Activated naive CD4-positive, alpha-beta T cell treated with anti-CD3 and anti-CD28 coated beads, Interleukin-2, amount 50 U/mL, for 24 hours (primary cell): ENCODE measurements around the gene LEF1.

Experiments used
- H3K27ac Mint-ChIP-seq: one replicate; pipeline ENCODE4 v1.8.0; 2021; ENCODE audit warnings: mild to moderate bottlenecking, mixed read lengths
- H3K27me3 Mint-ChIP-seq: one replicate; pipeline ENCODE4 v1.8.0; 2021; ENCODE audit warnings: mixed read lengths
- H3K36me3 Mint-ChIP-seq: one replicate; pipeline ENCODE4 v1.8.0; 2021; ENCODE audit warnings: mixed read lengths
- H3K4me1 Mint-ChIP-seq: one replicate; pipeline ENCODE4 v1.8.0; 2021; ENCODE audit warnings: mixed read lengths
- H3K4me3 Mint-ChIP-seq: one replicate; pipeline ENCODE4 v1.8.0; 2021; ENCODE audit warnings: mild to moderate bottlenecking, mixed read lengths
- H3K9me3 Mint-ChIP-seq: one replicate; pipeline ENCODE4 v1.8.0; 2021; ENCODE audit warnings: mixed read lengths

Gene LEF1

GRCh38 chr4:108094923-108095482 is 73.7 kb downstream of the LEF1 start:
- Mint-ChIP-seq H3K4me1 (peaks cover 90% of the 10 kb centered on the region), H3K27me3 (no peaks in the 10 kb centered on the region), H3K27ac (peak overlapping the region; percentile 98), H3K9me3 (no peaks in the 10 kb centered on the region), H3K36me3 (peaks cover 35% of the 10 kb centered on the region), H3K4me3 (peak overlapping the region; percentile 63)

GRCh38 chr4:108094131-108094530 is 74.6 kb downstream of the LEF1 start:
- Mint-ChIP-seq H3K4me3 (no peak overlapping the region), H3K27ac (peak overlapping the region; percentile 98)

GRCh38 chr4:108092288-108092687 is 76.4 kb downstream of the LEF1 start:
- peak overlapping the region; percentile 92 for H3K27ac Mint-ChIP-seq
- peaks cover 41% of the 10 kb centered on the region for H3K36me3 Mint-ChIP-seq
- peaks cover 92% of the 10 kb centered on the region for H3K4me1 Mint-ChIP-seq
- peak overlapping the region; percentile 48 for H3K4me3 Mint-ChIP-seq
- H3K27me3 Mint-ChIP-seq = no peaks in the 10 kb centered on the region
- no peaks in the 10 kb centered on the region for H3K9me3 Mint-ChIP-seq

More at GRCh38 chr4:108094131-108094530, 74.6 kb downstream of the LEF1 start:
- no peaks in the 10 kb centered on the region for H3K9me3 Mint-ChIP-seq
- H3K36me3 Mint-ChIP-seq = peaks cover 38% of the 10 kb centered on the region
- no peaks in the 10 kb centered on the region for H3K27me3 Mint-ChIP-seq
- H3K4me1 Mint-ChIP-seq = peaks cover 90% of the 10 kb centered on the region

- Mint-ChIP-seq H3K27me3 (no peaks in the 10 kb centered on the region), H3K4me3 (peak overlapping the region; percentile 43), H3K27ac (peak overlapping the region; percentile 91), H3K9me3 (no peaks in the 10 kb centered on the region), H3K36me3 (peaks cover 33% of the 10 kb centered on the region), H3K4me1 (peaks cover 86% of the 10 kb centered on the region)
Measured at GRCh38 chr4:108087293-108087967, 81.3 kb downstream of the LEF1 start.

- Mint-ChIP-seq H3K4me3 (peak overlapping the region; percentile 62), H3K4me1 (peaks cover 84% of the 10 kb centered on the region), H3K27ac (peak overlapping the region; percentile 85)
Measured at GRCh38 chr4:108081256-108081655, 87.5 kb downstream of the LEF1 start.

GRCh38 chr4:108080747-108081146 is 88.0 kb downstream of the LEF1 start:
- peaks cover 37% of the 10 kb centered on the region for H3K36me3 Mint-ChIP-seq
- H3K4me1 Mint-ChIP-seq = peaks cover 85% of the 10 kb centered on the region
- H3K4me3 Mint-ChIP-seq = peak overlapping the region; percentile 62
- H3K9me3 Mint-ChIP-seq = no peaks in the 10 kb centered on the region
- H3K27ac Mint-ChIP-seq = peak overlapping the region; percentile 85
- no peaks in the 10 kb centered on the region for H3K27me3 Mint-ChIP-seq

More at GRCh38 chr4:108081256-108081655, 87.5 kb downstream of the LEF1 start:
- Mint-ChIP-seq H3K27me3 (no peaks in the 10 kb centered on the region), H3K9me3 (no peaks in the 10 kb centered on the region), H3K36me3 (peaks cover 37% of the 10 kb centered on the region)

- H3K4me3 Mint-ChIP-seq = peak overlapping the region; percentile 2
- H3K9me3 Mint-ChIP-seq = no peaks in the 10 kb centered on the region
- H3K36me3 Mint-ChIP-seq = peaks cover 48% of the 10 kb centered on the region
- peaks cover 89% of the 10 kb centered on the region for H3K4me1 Mint-ChIP-seq
- peak overlapping the region; percentile 95 for H3K27ac Mint-ChIP-seq
- H3K27me3 Mint-ChIP-seq = no peaks in the 10 kb centered on the region
Measured at GRCh38 chr4:108078024-108078733, 90.6 kb downstream of the LEF1 start.

GRCh38 chr4:108072300-108072699 is 96.4 kb downstream of the LEF1 start:
- Mint-ChIP-seq H3K4me3 (peak overlapping the region; percentile 53), H3K4me1 (peaks cover 86% of the 10 kb centered on the region), H3K9me3 (no peaks in the 10 kb centered on the region), H3K27ac (peak overlapping the region; percentile 88), H3K36me3 (peaks cover 29% of the 10 kb centered on the region), H3K27me3 (no peaks in the 10 kb centered on the region)

- Mint-ChIP-seq H3K27ac (peak overlapping the region; percentile 95), H3K4me1 (peaks cover 87% of the 10 kb centered on the region), H3K9me3 (no peaks in the 10 kb centered on the region), H3K36me3 (peaks cover 26% of the 10 kb centered on the region), H3K27me3 (no peaks in the 10 kb centered on the region), H3K4me3 (peak overlapping the region; percentile 68)
Measured at GRCh38 chr4:108070775-108071174, 98.0 kb downstream of the LEF1 start.

GRCh38 chr4:108068442-108068841 is 100.3 kb downstream of the LEF1 start:
- no peaks in the 10 kb centered on the region for H3K27me3 Mint-ChIP-seq
- peaks cover 18% of the 10 kb centered on the region for H3K36me3 Mint-ChIP-seq
- no peaks in the 10 kb centered on the region for H3K9me3 Mint-ChIP-seq
- no peak overlapping the region for H3K4me3 Mint-ChIP-seq
- H3K27ac Mint-ChIP-seq = peak overlapping the region; percentile 87
- peaks cover 83% of the 10 kb centered on the region for H3K4me1 Mint-ChIP-seq

- H3K27ac Mint-ChIP-seq = peak overlapping the region; percentile 91
Measured at GRCh38 chr4:108060686-108061321, 107.9 kb downstream of the LEF1 start.

GRCh38 chr4:108060164-108060563 is 108.6 kb downstream of the LEF1 start:
- no peaks in the 10 kb centered on the region for H3K27me3 Mint-ChIP-seq
- no peaks in the 10 kb centered on the region for H3K9me3 Mint-ChIP-seq
- H3K4me3 Mint-ChIP-seq = no peak overlapping the region
- H3K27ac Mint-ChIP-seq = peak overlapping the region; percentile 91
- H3K36me3 Mint-ChIP-seq = peaks cover 28% of the 10 kb centered on the region
- peaks cover 92% of the 10 kb centered on the region for H3K4me1 Mint-ChIP-seq

More at GRCh38 chr4:108060686-108061321, 107.9 kb downstream of the LEF1 start:
- H3K36me3 Mint-ChIP-seq = peaks cover 28% of the 10 kb centered on the region
- H3K9me3 Mint-ChIP-seq = no peaks in the 10 kb centered on the region
- no peaks in the 10 kb centered on the region for H3K27me3 Mint-ChIP-seq
- H3K4me3 Mint-ChIP-seq = no peak overlapping the region
- H3K4me1 Mint-ChIP-seq = peaks cover 89% of the 10 kb centered on the region

GRCh38 chr4:108058685-108059440 is 109.9 kb downstream of the LEF1 start:
- H3K36me3 Mint-ChIP-seq = peaks cover 23% of the 10 kb centered on the region
- no peaks in the 10 kb centered on the region for H3K27me3 Mint-ChIP-seq
- H3K9me3 Mint-ChIP-seq = no peaks in the 10 kb centered on the region
- no peak overlapping the region for H3K4me3 Mint-ChIP-seq
- peak overlapping the region; percentile 91 for H3K27ac Mint-ChIP-seq
- peaks cover 92% of the 10 kb centered on the region for H3K4me1 Mint-ChIP-seq

- no peaks in the 10 kb centered on the region for H3K27me3 Mint-ChIP-seq
- H3K4me1 Mint-ChIP-seq = peaks cover 96% of the 10 kb centered on the region
- peaks cover 14% of the 10 kb centered on the region for H3K36me3 Mint-ChIP-seq
- H3K9me3 Mint-ChIP-seq = no peaks in the 10 kb centered on the region
- peak overlapping the region; percentile 90 for H3K27ac Mint-ChIP-seq
- no peak overlapping the region for H3K4me3 Mint-ChIP-seq
Measured at GRCh38 chr4:108056418-108056817, 112.3 kb downstream of the LEF1 start.

GRCh38 chr4:108055787-108056186 is 112.9 kb downstream of the LEF1 start:
- Mint-ChIP-seq H3K4me1 (peaks cover 97% of the 10 kb centered on the region), H3K27me3 (no peaks in the 10 kb centered on the region), H3K27ac (peak overlapping the region; percentile 90), H3K9me3 (no peaks in the 10 kb centered on the region), H3K4me3 (no peak overlapping the region), H3K36me3 (peaks cover 18% of the 10 kb centered on the region)
